AG04449 (cell line): ENCODE data around the gene CCDC197.

Source experiments
- CTCF ChIA-PET: fragments of 350-600 bp; formaldehyde crosslinking; extraction: SDS; loops from one replicate; lab custom pipeline; 2021; ENCODE audit warnings: antibody characterized with exemption; lab: Yijun Ruan, JAX
- POLR2A ChIA-PET: fragments of 400-600, 350-600 bp; formaldehyde crosslinking; extraction: SDS; loops from one replicate; lab custom pipeline; 2020; ENCODE audit warnings: antibody characterized with exemption, inconsistent platforms; lab: Yijun Ruan, JAX
- DNase-seq: peaks from one replicate; pipeline ENCODE4 v3.0.0-alpha.2; 2010; ENCODE audit warnings: low read depth, low spot score
- H3K4me3 ChIP-seq: 2 replicates; pipeline ENCODE4 v1.5.1; 2011; ENCODE audit warnings: low read depth, mild to moderate bottlenecking, control low read depth, low read length
- CTCF ChIP-seq: IDR thresholded peaks from one replicate; pipeline ENCODE4 v1.5.1; 2011; ENCODE audit warnings: mild to moderate bottlenecking, moderate library complexity, low read length, control low read depth, inconsistent platforms; ENCODE audit not compliant: insufficient read depth; ENCODE audit errors: missing control alignments

CCDC197 gene

DNA sequence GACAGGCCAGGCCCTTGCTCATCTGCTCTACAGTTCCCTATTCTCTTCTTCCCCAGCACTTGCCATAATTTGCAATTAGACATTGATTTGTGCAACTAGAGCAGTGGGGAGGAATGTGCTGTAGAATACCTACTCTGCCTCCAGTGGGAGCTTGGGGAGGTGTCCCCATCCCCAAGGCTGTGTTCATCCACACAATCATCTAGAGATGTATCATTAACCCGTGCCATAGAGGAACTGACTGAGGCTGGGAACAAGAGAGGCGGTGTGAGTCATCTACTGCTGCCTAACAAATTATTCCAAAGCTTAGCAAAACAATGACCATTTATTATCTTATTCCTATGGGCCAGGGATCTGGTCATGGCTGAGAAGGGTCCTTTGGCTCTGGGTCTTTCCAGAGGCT lies 23.9 kb downstream of the CCDC197 start:
- CTCF ChIA-PET, result interaction anchor here (1.1 to 13.1 kb wide), 7 partner anchors 9 to 116 kb away, joined by 3 to 135 read pairs (median 5); no protein-coding TSS in a partner anchor
- no peak for DNase-seq
- no peak for TF ChIP-seq CTCF
- POLR2A ChIA-PET, result no interaction called here
- no peak overlapping the region for H3K4me3 ChIP-seq

DNA sequence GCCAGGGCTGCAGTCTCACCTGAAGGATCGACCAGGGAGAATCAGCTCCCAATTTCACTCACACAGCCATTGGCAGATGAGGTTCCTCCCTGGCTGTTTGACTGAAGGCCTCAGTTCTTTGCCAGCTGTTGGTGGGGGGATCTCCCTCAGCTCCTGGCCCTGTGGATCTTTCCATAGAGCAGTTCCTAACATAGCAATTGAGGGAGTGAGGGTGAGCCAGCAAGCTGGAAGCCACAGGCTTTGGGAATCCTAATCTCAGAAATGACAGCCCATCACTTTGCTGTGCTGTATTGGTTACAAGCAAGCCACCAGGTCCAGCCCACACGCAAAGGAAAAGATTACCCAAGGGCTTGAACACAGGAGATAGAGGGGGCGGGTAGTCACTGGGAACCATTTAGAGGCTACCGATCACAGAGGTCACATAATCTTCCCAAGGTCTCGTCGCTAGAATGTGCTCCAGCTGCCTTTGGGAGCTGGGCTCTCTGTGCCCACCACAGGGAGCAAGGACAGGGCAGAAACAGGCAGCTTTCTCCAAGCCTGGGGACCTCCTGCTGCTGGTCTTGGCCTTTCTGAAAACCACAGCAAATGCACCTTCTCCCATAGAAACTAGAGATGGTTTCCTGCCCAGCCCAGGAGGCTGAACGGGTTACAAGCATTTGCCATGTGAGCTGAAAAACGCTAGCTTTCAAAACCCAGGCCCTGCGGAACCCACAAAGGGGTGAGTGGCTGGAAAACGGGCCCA lies 24.5 kb downstream of the CCDC197 start:
- ChIA-PET POLR2A (no interaction called here), CTCF (interaction anchor here (0.8 to 13.1 kb wide), 9 partner anchors 10 to 115 kb away, joined by 3 to 135 read pairs (median 4); no protein-coding TSS in a partner anchor)
- H3K4me3 ChIP-seq, result no peak overlapping the region
- no peak for TF ChIP-seq CTCF
- no peak for DNase-seq

GRCh38 chr14:94022532-94023411 lies 25.7 kb downstream of the CCDC197 start:
- TF ChIP-seq CTCF, result no peak
- no peak for DNase-seq
- H3K4me3 ChIP-seq, result no peak overlapping the region
- CTCF ChIA-PET, result interaction anchor here (0.7 to 13.1 kb wide), 7 partner anchors 14 to 114 kb away, joined by 3 to 135 read pairs (median 3); no protein-coding TSS in a partner anchor
- POLR2A ChIA-PET, result no interaction called here

DNA sequence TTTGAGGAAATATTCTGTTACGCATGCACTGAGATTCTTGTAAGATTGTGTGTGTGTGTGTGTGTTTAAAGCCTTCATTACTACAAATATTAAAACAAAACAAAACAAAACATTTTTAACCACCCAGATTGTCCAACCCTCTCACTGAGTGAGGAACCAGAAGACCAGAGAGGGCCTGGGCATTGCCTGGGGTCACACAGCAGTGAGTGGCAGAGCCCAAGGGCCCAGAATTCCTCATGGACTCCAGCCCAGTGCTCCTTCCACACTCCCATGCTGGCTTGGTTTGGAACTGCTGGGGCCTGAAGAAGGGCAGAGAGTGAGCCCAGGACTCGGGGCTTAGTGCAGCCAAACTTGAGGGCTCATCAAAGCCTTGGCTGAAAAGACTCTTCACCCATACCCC lies 27.4 kb downstream of the CCDC197 start:
- H3K4me3 ChIP-seq, result no peak overlapping the region
- TF ChIP-seq CTCF, result no peak
- no peak for DNase-seq
- ChIA-PET CTCF (interaction anchor here (1.0 to 13.1 kb wide), 5 partner anchors 12 to 112 kb away, joined by 3 to 135 read pairs (median 13); no protein-coding TSS in a partner anchor), POLR2A (interaction anchor here (0.6 kb wide), 1 partner anchor 9 kb away, joined by 3 read pairs; no protein-coding TSS in a partner anchor)

DNA sequence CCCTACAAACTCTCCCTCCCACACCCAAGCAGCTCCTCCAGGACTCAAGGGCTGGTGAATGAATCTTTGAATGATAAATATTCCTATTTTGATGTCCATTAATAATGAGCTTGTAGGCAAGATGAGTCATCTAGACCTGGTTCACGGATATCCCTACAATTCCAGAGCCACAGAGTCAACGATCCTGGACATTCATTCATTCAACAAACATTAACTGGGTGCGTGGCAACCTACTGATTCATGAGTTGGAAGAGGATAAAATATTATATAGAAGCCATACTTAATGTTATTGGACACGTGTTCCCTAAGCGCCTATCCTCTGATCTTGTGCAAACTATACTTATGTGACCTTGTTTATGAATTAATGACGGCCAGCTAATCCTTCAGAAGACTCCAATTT lies 28.6 kb downstream of the CCDC197 start:
- no peak for TF ChIP-seq CTCF
- peak overlapping the region; percentile 13; the same call in 1 of the 2 replicates for H3K4me3 ChIP-seq
- CTCF ChIA-PET, result interaction anchor here (1.0 to 13.1 kb wide), 8 partner anchors 8 to 111 kb away, joined by 3 to 135 read pairs (median 4); no protein-coding TSS in a partner anchor
- POLR2A ChIA-PET, result interaction anchor here (0.6 kb wide), 2 partner anchors 86 to 1063 kb away, joined by 3 read pairs; no protein-coding TSS in a partner anchor
- no peak for DNase-seq
